NCI-H524 (cell line): Measurements from ENCODE around the gene RNF215.

Source experiments
- DNase-seq, 2 experiments: peaks; one replicate each; lab custom pipeline; 2025; lab: John Stamatoyannopoulos, UW

Gene RNF215

DNA sequence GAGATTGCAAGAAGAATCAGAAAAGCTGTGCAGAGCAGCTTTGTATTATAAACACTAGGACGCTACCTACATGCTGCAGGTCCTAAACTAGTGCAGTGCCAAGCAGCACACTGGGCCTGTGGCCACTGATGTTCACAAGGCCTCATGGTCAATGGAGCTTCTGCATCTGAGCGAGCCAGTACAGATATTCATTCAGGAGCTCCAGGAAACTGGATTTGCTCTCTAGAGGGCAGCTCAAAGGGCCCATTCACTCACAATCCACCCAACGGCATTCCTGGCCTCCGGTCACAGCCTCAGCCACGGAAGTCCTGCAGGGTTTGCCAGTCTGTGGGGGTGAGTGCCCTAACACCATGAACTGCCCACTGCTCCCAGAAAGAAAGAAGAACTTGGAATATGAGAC is 54.7 kb downstream of the RNF215 start:
- no peak for DNase-seq
